Measurements from ENCODE around the gene P2RX5. TPM values are rescaled to one million over a fixed set of nuclear protein-coding genes. Genes with fewer than 3 reads are reported as not detected.

Gene P2RX5
- total and polyA plus RNA-seq, 2 experiments from 2014 or later: 0.09 to 0.46 TPM

- peaks cover 23% of the 10 kb centered on the region for H3K36me3 ChIP-seq
- TF ChIP-seq, protein P1, sequence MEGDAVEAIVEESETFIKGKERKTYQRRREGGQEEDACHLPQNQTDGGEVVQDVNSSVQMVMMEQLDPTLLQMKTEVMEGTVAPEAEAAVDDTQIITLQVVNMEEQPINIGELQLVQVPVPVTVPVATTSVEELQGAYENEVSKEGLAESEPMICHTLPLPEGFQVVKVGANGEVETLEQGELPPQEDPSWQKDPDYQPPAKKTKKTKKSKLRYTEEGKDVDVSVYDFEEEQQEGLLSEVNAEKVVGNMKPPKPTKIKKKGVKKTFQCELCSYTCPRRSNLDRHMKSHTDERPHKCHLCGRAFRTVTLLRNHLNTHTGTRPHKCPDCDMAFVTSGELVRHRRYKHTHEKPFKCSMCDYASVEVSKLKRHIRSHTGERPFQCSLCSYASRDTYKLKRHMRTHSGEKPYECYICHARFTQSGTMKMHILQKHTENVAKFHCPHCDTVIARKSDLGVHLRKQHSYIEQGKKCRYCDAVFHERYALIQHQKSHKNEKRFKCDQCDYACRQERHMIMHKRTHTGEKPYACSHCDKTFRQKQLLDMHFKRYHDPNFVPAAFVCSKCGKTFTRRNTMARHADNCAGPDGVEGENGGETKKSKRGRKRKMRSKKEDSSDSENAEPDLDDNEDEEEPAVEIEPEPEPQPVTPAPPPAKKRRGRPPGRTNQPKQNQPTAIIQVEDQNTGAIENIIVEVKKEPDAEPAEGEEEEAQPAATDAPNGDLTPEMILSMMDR (IDR thresholded peaks at IDR 0.05; ENCODE audit: low read depth, low read length): no peak
- no peaks in the 10 kb centered on the region for H3K27me3 ChIP-seq
- H3K4me3 ChIP-seq: no peak overlapping the region
- H3K27ac ChIP-seq: no peak overlapping the region
- no peaks in the 10 kb centered on the region for H3K9me3 ChIP-seq (ENCODE audit: low read depth)
- no peak for DNase-seq (ENCODE audit: low read depth in 1 of 2, low spot score in 1 of 2)
- no peaks in the 10 kb centered on the region for H3K4me1 ChIP-seq (ENCODE audit: low read depth)
These were observed 23.3 kb upstream of the P2RX5 start for GRCh38 chr17:3719265-3719664.

DNA sequence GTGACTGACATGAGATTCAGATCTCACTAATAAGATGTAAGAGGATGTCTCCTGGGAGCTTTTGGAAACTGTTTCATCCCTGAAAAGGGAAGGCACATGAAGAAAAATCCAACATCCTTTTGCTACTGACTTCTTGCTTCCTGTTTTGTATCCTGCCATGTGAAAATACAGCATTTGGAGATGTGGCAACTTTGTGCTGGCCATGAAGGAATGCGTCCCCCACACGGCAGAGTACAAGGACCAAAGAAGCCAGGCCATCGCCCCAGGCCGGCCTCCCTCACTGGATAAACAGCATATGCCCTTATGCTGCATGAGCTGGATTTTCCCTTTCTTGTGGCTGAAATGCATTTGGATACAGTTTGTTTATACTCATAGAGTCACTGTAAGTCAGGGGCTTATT, 22.2 kb upstream of the P2RX5 start:
- Histone ChIP-seq H3K36me3 (peaks cover 23% of the 10 kb centered on the region), H3K4me3 (no peak overlapping the region), H3K27me3 (no peaks in the 10 kb centered on the region), H3K4me1 (ENCODE audit: low read depth) (no peaks in the 10 kb centered on the region), H3K9me3 (ENCODE audit: low read depth) (no peaks in the 10 kb centered on the region), H3K27ac (no peak overlapping the region)
- DNase-seq (ENCODE audit: low read depth in 1 of 2, low spot score in 1 of 2): no peak
- TF ChIP-seq, protein P1 (IDR thresholded peaks at IDR 0.05; ENCODE audit: low read depth, low read length): no peak

GRCh38 chr17:3715296-3715695, 19.3 kb upstream of the P2RX5 start:
- Histone ChIP-seq H3K4me1 (ENCODE audit: low read depth) (no peaks in the 10 kb centered on the region), H3K27ac (no peak overlapping the region), H3K4me3 (no peak overlapping the region), H3K36me3 (peaks cover 20% of the 10 kb centered on the region), H3K27me3 (no peaks in the 10 kb centered on the region), H3K9me3 (ENCODE audit: low read depth) (no peaks in the 10 kb centered on the region)
- no peak for DNase-seq (ENCODE audit: low read depth in 1 of 2, low spot score in 1 of 2)
- TF ChIP-seq, protein P1 (IDR thresholded peaks at IDR 0.05; ENCODE audit: low read depth, low read length): no peak

GRCh38 chr17:3712811-3713463, 17.0 kb upstream of the P2RX5 start:
- Histone ChIP-seq H3K9me3 (ENCODE audit: low read depth) (no peaks in the 10 kb centered on the region), H3K36me3 (peaks cover 15% of the 10 kb centered on the region), H3K27ac (no peak overlapping the region), H3K27me3 (no peaks in the 10 kb centered on the region), H3K4me1 (ENCODE audit: low read depth) (no peaks in the 10 kb centered on the region), H3K4me3 (no peak overlapping the region)
- no peak for DNase-seq (ENCODE audit: low read depth in 1 of 2, low spot score in 1 of 2)
- TF ChIP-seq, protein P1 (IDR thresholded peaks at IDR 0.05; ENCODE audit: low read depth, low read length): no peak

DNA sequence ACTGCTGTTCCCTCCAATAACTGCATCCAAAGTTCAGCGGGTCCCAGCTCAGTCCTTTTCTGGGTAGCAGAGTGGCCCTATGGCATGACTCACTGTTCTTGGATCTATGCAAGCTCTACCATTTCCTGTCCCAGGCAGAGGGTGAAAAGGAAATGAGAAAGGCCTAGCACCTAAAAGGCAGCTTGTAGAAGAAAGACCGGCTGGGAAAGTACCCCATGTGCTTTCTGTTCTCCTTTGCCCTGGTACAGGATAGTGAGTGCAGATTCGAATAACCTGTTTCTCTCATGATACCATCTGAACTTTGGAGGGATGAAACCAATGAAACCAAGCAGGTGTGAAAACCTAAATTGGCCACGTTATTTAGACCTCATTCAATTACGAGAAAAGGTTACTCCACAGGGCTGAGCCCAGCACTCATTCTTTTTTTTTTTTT, 15.0 kb upstream of the P2RX5 start:
- H3K27me3 ChIP-seq: no peaks in the 10 kb centered on the region
- peak in 1 of 2 donors; percentile 60 for DNase-seq (ENCODE audit: low read depth in 1 of 2, low spot score in 1 of 2)
- no peak overlapping the region for H3K4me3 ChIP-seq
- TF ChIP-seq, protein P1 (IDR thresholded peaks at IDR 0.05; ENCODE audit: low read depth, low read length): no peak
- no peaks in the 10 kb centered on the region for H3K9me3 ChIP-seq (ENCODE audit: low read depth)
- peaks cover 7% of the 10 kb centered on the region for H3K36me3 ChIP-seq
- no peaks in the 10 kb centered on the region for H3K4me1 ChIP-seq (ENCODE audit: low read depth)
- H3K27ac ChIP-seq: no peak overlapping the region

Measured in cardiac muscle cell (in vitro differentiated cells and primary cell).